Measurements from ENCODE around the gene FAM3D. TPM values are rescaled to one million over a fixed set of nuclear protein-coding genes. Genes with fewer than 3 reads are reported as not detected.

Gene FAM3D
- total RNA-seq, 1 donor from 2014 or later = not detected

DNA sequence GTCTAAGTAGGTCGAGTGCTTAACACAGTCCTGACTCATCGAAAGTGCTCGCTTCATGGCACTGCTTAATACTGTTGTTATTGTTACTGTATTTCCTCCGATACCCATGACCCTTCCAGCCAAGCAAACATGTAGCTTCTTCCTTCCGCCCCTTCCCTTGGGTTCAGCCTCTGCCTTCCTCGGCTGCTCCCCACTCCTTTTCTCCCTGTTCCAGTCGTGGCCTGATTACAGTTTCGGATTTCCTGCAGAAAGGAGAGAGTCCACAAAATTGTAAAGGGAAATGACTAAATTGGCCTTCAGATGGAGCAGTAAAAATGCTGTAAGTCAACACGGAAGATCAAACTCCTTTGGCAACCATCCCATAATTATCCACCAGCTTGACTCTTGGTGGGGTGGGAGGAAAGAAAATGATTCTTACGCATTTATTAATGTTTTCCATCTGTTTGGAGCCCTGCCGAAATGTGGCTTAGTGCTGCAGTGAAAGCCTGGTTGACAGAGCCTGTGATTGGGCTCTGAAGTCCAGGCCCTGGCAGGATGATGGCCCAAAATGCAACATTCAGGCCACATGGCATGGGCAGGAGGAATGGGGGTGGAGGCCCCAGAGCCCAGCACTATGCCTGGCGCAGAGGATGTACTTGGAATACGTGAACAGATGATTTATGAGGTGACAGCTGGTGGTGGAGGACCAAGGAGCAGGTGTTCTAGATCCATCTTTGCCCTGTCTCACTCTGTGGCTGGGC, 37.6 kb downstream of the FAM3D start:
- ATAC-seq (ENCODE audit: low read depth) (no peak), DNase-seq (no peak)
- ChIA-PET CTCF (interaction anchor here (1.3 to 2.2 kb wide), 2 partner anchors 10 to 323 kb away, joined by 4 to 6 read pairs; partner anchors contain the start of genes HTD2 and RPP14), POLR2A (no interaction called here)
- Mint-ChIP-seq H3K27me3 (peaks cover 5% of the 10 kb centered on the region), H3K9me3 (no peaks in the 10 kb centered on the region), H3K36me3 (ENCODE audit: low read depth) (no peaks in the 10 kb centered on the region), H3K27ac (no peak overlapping the region), H3K4me1 (no peaks in the 10 kb centered on the region), H3K4me3 (no peak overlapping the region)
- intact Hi-C loops (cut with micrococcal nuclease) = no loop called here
- no peak for TF ChIP-seq CTCF (IDR thresholded peaks at IDR 0.05)

- Mint-ChIP-seq H3K4me1 (no peaks in the 10 kb centered on the region), H3K36me3 (ENCODE audit: low read depth) (no peaks in the 10 kb centered on the region), H3K27me3 (peaks cover 5% of the 10 kb centered on the region), H3K27ac (no peak overlapping the region), H3K4me3 (no peak overlapping the region), H3K9me3 (no peaks in the 10 kb centered on the region)
- intact Hi-C loops (cut with micrococcal nuclease) = no loop called here
- DNase-seq (no peak), ATAC-seq (ENCODE audit: low read depth) (no peak)
- ChIA-PET CTCF (interaction anchor here (1.0 to 1.3 kb wide), 2 partner anchors 56 to 322 kb away, joined by 3 to 4 read pairs; partner anchors contain the start of genes HTD2 and RPP14), POLR2A (no interaction called here)
- no peak for TF ChIP-seq CTCF (IDR thresholded peaks at IDR 0.05)
Measured at GRCh38 chr3:58627941-58628340, 38.6 kb downstream of the FAM3D start.

GRCh38 chr3:58627570-58627885, 39.0 kb downstream of the FAM3D start:
- peaks cover 5% of the 10 kb centered on the region for H3K27me3 Mint-ChIP-seq
- CTCF ChIA-PET = interaction anchor here (0.6 to 1.3 kb wide), 3 partner anchors 49 to 321 kb away, joined by 3 to 4 read pairs (median 3); partner anchors contain the start of genes HTD2 and RPP14
- no peaks in the 10 kb centered on the region for H3K4me1 Mint-ChIP-seq
- H3K36me3 Mint-ChIP-seq (ENCODE audit: low read depth) = no peaks in the 10 kb centered on the region
- intact Hi-C loops (cut with micrococcal nuclease) = no loop called here
- DNase-seq (no peak), ATAC-seq (ENCODE audit: low read depth) (no peak)
- no peaks in the 10 kb centered on the region for H3K9me3 Mint-ChIP-seq
- POLR2A ChIA-PET = no interaction called here
- TF ChIP-seq CTCF (IDR thresholded peaks at IDR 0.05) = no peak
- no peak overlapping the region for H3K27ac Mint-ChIP-seq
- no peak overlapping the region for H3K4me3 Mint-ChIP-seq

DNA sequence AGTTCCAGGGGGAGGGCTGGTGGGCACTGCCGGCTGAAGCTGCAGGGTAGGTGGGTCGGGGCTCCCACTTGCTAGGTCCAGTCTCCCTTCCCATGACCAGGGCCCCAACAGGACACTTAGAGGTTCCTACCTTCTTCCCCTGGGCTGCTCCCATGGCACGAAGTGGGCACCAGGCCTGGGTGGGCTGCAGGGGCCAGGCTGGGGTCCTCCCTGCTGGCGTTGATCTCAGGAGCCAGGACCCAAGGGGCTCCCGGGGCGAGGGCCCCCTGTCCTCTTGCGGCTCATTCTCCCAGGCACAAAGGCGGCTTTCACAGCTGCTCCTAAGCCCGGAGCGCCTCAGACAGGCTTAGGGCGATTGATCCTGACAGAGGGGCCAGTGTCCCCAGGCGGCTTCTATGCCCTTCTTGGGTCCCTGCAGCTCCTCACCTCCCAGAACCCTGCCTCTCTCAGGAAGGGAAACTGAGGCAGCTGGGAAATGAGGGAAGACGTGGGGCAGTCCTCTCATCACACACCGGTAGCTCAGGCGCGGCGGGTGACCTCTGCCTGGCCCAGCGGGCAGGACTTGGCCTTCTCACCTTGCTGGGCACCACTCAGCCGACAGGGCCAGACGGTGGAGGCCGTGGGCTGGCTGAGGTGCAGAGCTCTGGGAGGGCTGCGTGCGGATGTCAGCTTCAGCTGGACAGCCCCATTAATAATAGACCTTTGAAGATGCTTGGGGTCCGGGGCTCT, 39.6 kb downstream of the FAM3D start:
- H3K27me3 Mint-ChIP-seq = peaks cover 5% of the 10 kb centered on the region
- ATAC-seq (ENCODE audit: low read depth) (no peak), DNase-seq (no peak)
- no peak for TF ChIP-seq CTCF (IDR thresholded peaks at IDR 0.05)
- H3K9me3 Mint-ChIP-seq = no peaks in the 10 kb centered on the region
- H3K4me1 Mint-ChIP-seq = no peaks in the 10 kb centered on the region
- no peak overlapping the region for H3K4me3 Mint-ChIP-seq
- ChIA-PET POLR2A (no interaction called here), CTCF (interaction anchor here (0.6 to 1.0 kb wide), 2 partner anchors 49 to 55 kb away, joined by 3 read pairs; no protein-coding TSS in a partner anchor)
- H3K27ac Mint-ChIP-seq = no peak overlapping the region
- intact Hi-C loops (cut with micrococcal nuclease) = no loop called here
- no peaks in the 10 kb centered on the region for H3K36me3 Mint-ChIP-seq (ENCODE audit: low read depth)

DNA sequence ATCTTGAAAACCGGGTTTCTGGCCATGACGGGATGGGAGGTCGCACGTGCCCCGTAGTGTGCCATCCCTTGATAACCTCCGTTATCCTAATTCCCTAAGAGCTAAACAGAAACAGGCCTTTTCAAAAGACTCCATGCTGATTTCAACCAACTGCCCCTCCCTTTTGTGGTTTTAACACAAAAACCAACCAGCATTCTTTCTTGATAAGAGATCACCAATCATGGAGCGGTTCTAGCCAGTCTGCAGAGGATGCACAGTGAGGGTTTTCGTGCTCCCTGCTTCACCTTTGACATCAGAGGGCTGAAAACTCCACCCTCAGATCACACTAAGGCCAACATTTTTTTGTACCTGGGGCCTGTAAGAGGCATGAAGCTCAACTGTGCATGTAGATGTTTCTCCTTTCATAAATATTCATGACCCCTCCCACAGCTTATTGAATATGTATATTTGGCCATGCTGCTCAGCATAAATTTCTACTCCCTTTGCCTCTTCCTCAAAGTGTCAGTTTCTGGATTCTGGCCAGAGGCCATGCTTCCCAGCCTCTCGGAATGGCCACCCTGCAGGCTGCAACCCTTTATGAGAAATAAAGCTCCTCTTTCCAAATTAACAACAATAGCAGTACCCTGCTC, 41.3 kb downstream of the FAM3D start:
- Mint-ChIP-seq H3K4me1 (no peaks in the 10 kb centered on the region), H3K27me3 (peaks cover 2% of the 10 kb centered on the region), H3K36me3 (ENCODE audit: low read depth) (no peaks in the 10 kb centered on the region), H3K4me3 (no peak overlapping the region), H3K9me3 (no peaks in the 10 kb centered on the region), H3K27ac (no peak overlapping the region)
- no peak for DNase-seq
- POLR2A ChIA-PET = no interaction called here
- no peak for ATAC-seq (ENCODE audit: low read depth)
- CTCF ChIA-PET = interaction anchor here (1.0 kb wide), 1 partner anchor 57 kb away, joined by 3 read pairs; no protein-coding TSS in a partner anchor
- no peak for TF ChIP-seq CTCF (IDR thresholded peaks at IDR 0.05)
- intact Hi-C loops (cut with micrococcal nuclease) = no loop called here
